Dermis blood vessel endothelial cell (primary cell): ENCODE measurements around the gene KISS1R. TPM values are rescaled to one million over a fixed set of nuclear protein-coding genes. Genes with fewer than 3 reads are reported as not detected.

Source experiments
- DNase-seq: peaks from one replicate; pipeline ENCODE4 v3.0.0; 2010
- total RNA-seq: library from RNA; depleted of rRNA; stranded (reverse); fragments of >200 nt; gene quantifications from 2 replicates; pipeline ENCODE4 v1.2.3, GENCODE V29; 2014

Gene KISS1R
- total RNA-seq, 1 donor from 2014 or later = not detected

DNA sequence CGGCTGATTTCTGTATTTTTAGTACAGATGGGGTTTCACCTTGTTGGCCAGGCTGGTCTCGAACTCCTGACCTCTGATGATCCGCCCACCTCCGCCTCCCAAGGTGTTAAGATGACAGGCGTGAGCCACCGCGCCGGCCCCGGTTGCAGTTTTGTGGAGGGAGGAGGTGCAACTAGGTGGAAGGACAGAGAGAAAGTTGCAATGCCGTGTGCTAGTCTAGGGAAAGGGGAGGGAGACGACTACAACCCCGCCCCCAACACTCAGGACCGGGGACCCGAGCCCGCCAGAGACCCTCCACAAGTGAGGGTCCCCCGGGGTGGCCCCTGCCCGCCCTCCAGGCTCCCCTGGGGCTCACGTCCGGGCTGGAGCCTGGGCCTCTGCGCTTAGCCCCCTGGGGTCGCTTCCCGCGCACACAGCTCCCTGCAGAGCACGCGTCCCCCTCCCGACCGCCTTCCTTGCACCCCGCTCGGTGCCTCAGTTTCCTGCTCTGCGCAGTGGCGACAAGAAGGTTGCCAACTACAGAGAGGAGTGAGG lies 7.5 kb downstream of the KISS1R start:
- no peak for DNase-seq

DNA sequence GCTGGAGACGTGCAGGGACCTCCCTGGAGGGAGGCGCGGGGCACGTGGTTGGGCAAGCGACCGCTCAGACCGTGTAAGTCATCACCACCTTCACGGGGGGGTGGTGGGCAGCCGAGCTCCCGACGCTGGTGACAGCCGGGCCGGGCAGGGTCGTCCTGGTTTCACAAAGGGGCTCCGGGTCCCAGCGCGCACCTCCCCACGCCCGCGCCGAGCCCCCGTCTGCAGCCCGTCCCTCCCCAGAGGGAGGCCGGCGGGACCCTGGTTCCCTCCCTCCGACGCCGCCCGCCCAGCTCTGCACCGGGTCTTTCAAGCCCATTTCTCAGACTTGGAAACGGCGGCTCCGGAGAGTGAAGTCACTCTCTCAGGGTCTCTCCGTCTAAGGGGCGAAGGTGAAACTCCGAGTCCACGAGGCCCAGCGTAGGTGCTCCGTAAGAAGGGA lies 8.0 kb downstream of the KISS1R start:
- no peak for DNase-seq

DNA sequence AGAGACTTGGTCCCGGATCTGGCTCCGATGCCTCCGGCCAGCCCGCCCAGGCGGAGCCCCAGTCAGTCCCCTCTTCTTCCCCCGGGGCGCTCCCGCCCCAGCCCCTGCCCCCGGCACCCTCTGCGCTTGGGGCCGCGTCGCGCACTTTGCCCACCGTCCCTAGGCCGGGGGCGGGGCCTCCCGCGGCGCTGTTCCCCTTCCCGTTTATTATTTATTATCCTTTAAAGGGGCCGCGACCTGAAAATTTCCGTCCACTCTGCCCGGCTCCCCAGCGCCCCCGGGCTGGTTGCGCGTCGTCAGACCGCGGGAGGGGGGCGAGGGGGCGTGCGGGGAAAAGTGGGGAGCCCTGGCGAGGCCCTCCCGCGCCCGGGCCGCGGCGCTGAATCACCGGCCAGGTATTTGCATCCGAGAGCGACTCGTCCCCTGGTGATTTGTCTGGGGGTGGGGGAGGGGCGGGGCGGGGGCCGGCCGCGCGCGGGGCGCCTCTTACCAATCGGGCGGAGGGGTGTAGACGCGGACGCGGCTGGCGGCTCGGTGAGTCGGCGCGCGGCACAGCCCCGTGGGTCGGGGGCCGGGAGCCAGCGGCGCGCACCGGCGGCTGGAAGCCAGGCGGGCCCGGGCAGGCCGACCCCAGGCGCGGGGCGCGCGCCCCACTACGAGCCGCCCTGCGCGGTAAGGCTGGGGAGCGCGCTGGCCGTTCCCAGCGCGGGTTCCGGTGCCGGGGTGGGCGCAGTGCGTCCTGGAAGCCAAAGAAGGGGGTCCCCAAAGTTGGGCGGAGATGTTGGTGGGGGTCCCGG lies 8.6 kb downstream of the KISS1R start, which contains the start of gene ARID3A:
Gene ARID3A, plus strand, starts transcription at position 510 of the 797 bp plus-strand sequence. CDS start 3,494 bp downstream, outside the sequence.
- peak; percentile 81 for DNase-seq

DNA sequence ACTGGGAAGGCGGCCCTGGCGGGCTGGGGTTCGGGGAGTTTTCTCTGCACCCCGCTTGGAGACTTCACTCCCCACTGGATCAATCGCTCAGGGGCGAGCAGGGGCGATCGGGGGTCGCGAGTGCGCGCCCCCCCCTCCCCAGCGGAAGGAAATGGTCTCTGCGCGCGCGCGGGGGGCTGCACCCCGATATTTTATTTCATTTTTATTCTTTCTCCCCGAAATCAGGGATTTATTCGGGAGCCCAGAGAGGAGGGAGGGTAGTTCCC lies 9.1 kb downstream of the KISS1R start:
- no peak for DNase-seq

DNA sequence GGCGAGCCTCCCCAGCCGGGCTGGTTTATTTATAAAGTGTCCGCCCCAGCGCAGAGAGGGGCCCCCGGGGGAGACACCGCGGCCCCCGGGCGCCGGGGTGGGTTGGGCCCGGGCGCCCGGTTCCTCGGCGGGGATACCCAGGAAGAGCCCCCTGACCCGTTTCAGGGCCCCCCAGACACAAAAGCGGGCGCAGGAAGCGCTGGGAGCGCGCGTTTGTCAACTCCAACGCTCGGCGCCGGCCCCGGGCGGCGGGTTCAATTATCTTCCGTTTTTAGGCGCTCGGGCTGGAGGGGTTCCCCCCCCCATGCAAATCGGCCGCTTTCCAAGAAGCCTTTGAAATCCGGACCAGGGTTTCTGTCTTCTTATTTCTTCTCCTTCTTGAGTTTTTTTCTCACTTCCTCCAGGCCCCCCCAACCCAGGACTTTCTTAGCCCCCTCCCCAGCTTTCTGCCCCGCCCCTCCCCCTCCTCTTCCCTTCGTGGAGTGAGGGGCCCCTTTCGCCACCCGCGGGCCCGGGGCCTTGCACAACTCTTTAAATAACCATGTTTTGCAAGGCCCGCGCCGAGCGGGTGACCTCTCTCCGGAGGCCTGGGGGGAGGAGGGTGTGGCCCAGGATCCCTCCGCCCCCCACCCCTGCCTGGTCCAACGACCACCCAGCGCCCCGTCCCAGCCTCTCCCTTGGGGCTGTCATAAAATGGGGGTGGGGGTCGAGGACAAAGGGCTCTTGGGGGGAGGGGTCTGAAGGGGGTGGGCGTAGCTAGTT lies 9.6 kb downstream of the KISS1R start:
- no peak for DNase-seq

DNA sequence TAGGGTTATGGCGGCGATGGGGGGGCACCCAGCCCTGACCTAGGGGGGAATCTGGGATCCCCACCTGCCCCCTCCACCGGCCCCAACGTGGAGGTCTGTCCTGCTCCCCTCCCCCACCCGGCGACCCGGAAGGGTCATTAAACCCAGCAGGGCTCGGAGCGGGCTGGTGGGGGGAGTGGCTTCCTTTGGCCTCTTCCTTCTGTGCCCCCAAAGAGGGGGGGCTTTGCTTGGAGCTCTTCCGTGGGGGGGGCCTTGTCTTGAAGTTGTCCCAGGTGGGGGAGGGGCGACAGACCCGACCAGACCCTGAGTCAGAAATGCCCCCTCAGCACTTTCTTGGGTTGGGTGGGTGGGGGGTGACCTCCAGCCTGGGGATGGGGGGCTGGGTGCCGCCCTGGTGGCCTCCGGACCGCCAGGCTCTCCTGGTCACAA lies 10.2 kb downstream of the KISS1R start:
- no peak for DNase-seq

DNA sequence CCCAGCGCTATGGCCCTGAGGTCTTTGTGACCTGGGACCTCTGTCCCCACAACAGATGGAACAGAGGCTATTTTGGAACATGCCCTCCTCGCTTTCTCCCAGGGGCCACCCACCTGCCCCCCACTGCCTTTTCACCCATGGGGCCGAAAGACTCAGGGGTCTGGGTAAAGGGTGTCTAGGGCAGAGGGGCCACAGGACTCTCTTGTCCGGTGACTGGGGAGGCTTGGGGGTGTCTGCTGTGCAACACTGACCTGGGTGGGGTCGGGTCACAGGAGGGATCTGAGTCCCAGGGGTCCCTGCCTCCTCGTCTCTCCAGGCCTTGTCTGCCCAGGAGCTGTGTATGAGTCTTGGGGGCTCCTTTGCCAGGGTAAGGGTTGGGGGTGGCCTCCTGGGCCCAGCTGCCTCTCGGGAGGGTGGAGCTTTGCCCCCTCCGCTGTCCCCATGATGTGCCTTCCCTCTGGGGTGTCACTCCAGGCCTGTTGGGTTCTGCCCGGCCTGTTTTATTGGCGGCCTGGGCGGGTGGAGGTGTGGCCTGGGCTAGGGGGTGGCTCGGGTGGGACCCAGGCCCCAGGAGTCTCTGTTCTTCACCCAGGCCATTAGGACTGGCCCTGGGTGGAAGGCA lies 10.8 kb downstream of the KISS1R start:
- DNase-seq = no peak

DNA sequence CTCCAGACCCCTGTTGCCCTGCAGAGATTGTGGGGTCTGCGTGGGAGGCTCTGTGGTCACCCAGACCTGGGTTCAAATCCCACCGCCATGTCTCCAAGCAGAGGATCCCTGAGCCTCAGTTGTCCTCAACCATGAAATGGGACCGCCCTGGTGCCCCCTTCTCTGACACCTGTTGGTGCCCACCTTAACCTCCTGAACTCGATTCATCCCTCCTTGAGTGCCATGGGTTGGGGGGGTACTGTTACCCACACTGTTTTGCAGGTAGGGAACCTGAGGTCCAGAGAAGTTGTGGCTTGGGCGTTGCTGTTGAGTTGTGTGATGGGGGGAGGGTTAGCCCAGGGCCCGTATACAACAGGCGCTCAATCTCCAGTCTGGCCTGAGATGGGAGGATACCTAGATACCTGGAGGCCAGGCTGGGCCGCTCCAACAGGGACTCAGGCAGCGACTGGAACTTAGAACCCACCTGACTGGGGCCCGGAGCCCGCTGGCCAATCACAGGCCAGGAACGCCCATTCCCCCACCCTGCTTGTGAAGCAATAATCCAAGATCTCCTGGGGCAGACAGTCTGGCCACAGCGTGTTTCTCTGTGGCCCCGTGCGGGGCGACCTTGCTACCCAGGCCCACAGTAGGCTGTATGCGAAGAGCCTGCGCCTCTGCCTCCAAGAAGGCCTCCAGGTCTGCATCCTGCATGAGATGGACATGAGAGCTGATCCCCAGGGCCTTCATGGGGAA lies 11.5 kb downstream of the KISS1R start:
- DNase-seq = no peak

DNA sequence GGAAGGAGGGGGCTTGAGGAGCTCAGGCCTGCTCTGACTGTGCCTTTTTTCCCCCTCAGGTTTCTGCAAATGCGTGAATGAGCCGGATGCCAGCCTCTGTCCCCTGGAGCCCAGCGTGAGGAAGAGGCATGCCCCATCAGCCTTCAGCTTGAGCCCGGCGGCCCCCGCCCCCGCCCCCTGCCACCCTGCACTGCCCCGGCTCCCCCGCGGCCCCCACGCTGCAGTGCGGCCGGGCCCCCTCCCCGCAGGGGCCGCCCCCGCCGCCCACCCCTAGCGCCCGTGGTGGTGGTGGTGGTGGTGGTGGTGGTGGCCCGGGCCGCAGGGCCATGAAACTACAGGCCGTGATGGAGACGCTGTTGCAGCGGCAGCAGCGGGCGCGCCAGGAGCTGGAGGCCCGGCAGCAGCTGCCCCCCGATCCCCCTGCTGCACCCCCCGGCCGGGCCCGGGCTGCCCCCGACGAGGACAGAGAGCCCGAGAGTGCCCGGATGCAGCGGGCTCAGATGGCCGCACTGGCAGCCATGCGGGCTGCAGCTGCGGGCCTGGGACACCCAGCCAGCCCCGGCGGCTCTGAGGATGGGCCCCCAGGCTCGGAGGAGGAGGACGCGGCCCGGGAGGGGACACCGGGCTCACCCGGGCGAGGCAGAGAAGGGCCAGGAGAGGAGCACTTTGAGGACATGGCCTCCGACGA lies 12.2 kb downstream of the KISS1R start:
- DNase-seq = no peak

DNA sequence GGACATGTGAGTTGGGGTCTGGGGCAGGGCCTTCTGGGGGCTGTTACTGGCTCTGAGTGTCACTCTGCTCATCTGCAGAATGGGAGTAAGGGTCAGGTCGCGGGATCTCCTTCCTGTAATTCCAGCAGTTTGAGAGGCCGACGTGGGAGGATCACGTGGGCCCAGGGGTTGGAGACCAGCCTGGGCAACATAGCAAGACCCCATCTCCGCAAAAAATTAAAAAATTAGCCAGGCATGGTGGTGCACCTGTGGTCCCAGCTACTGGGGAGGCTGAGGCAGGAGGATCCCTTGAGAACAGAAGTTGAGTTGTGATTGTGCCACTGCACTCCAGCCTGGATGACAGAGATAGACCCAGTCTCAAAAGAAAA lies 12.7 kb downstream of the KISS1R start:
- DNase-seq = no peak

DNA sequence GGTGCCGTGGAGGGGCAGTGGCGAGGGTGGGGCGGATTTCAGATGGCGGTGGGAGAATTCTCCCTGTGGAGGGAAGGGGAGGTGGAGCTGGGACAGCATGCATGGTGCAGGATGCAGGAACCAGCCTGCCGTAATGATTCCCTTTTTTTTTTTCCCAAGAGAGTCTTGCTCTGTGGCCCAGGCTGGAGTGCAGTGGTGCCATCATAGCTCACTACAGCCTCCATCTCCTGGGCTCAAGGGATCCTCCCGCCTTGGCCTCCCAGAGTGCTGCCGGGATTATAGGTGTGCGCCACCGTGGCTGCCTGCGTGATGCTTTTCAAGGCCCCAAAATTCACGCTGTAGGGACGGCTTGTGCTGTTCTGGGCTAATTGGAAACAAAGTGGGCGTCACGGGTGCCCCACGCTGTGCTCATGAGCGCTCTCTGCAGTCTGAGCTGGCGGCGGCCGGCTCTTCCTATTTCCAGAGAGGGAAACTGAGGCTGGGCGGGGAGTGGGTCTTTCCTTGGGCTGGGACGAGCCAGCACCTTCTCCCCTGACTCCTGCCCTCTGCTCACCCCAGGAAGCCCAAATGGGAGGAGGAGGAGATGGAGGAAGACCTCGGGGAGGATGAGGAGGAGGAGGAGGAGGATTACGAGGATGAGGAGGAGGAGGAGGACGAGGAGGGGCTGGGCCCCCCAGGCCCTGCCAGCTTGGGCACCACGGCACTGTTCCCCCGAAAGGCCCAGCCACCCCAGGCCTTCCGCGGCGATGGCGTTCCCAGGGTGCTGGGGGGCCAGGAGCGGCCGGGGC lies 14.9 kb downstream of the KISS1R start:
- no peak for DNase-seq

DNA sequence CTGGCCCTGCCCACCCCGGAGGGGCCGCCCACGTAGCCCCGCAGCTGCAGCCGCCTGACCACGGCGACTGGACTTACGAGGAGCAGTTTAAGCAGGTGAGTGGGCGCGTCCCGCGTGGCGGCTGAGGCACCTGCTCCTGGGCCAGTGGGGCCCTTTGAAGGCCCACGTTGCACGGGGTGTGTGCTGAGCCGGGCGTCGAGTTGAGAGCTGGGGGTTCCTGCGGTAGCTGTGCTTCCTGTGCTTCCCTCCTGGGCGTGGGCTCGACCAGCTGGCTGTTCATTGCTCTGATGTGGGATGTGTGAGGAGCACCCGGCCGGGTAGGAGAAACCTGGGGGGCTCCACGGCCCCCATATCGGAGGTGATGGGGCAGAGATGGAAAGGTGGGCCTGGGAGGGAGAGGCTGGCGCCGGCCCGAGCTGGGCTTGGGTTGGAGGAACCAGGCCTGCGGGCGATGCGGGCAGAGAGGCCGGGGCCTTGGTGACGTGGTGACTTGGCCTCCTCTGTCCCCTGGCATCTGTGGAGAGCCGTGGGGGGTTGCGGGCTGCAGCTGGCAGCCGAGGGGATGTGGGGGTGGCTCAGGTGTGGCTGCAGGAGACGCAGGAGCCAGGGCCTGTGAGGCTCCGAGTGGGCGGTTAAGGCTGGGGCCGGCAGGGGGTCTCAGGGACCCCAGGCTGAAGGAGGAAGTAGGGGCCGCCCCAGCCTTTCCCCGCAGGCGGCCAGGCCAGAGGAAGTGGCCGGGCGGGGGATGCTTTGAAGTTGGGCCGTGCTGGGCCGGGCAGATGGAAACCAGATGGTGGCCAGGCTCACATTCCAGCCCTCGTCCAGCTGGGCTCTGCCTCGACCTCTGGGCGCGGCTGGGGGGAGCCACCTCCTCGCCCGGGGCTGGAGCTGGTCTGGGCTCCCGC lies 15.8 kb downstream of the KISS1R start:
- DNase-seq = peak; percentile 66

DNA sequence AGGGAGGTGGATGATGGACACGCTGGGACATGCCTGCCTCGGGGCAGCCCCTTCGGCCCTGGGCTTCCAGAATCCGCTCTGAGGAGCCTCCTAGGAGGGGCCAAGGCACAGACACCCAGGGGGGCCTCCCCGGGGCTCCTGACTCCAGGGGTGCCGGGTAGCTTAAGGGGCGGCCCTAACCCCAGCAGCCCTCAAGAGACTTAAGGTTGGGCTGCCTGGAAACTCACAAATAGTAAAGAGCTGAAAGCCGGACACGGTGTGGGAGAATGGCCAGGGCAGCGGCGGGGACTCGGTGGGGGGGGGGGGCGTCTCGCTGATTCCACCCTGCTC lies 16.4 kb downstream of the KISS1R start:
- no peak for DNase-seq

DNA sequence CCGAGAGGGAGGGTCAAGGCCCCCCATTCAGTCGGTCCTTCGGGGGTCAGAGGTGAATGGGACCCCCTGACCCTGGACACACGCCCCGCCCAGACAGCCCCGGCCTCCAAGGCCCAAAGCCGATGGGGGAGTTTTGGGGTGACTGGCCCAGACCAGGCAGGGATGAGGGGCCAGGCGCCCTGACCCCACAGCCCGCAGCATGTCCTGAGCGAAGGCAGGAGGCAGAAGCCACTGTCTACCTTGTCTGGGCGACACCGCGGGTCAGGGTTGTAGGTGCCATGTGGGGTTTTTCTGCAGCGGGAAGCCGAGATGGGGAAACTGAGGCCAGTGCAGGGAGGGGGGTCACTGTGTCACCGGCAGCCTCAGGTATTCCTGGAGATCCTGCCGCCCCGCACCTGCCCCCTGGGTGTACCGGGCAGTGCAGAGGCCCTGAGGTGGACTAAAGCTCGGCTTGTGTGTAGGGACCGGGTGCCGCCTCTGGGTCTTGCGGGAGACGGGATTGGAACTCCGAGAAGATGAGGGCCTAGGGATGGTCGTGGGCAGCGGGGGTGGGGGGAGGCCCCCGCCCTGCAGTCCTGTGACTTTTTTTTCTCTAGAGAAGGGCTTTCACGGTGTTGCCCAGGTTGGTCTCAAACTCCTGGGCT lies 17.2 kb downstream of the KISS1R start:
- DNase-seq = no peak

DNA sequence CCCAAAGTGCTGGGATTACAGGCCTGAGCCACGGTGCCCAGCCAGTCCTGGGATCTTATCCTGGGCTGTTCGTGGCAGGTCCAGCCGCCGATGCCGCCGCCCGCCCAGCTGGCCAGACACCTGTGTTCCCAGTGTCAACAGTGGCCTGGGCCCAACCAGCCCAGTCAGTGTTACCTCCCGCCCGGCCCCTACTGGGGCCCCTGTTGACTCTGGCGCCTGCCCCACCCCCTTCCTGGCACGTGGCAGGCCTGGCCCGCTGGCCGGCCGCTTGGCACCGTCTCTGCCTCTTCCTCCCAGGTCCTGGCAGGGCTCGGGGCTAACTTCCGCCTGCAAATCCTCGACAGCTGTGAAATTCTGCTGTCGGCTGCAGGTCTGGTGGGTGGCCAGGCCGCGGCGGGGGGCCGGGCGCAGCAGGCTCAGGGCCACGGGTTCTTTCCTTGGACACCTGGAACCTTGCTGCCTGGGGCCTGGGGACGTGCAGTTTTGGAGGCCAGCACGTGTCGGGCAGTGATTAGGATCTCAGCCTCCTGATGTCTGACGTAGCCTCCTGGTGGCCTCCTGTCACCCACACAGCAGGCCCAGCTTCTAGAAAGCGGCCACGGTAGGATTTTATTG lies 17.8 kb downstream of the KISS1R start:
- DNase-seq = peak; percentile 94

DNA sequence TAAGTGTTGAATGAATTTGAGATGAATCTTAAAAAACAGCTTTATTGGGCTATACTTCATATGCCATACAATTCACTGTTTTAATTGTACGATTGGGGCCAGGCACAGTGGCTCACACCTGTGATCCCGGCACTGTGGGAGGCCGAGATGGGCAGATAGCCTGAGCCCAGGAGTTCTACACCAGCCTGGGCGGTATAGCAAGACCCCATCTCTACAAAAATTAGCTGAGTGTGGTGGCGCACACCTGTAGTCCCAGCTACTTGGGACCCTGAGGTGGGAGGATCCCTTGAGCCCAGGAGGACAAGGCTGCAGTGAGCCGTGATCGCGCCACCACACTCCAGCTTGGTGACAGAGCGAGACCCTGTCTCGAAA lies 19.0 kb downstream of the KISS1R start:
- DNase-seq = no peak

DNA sequence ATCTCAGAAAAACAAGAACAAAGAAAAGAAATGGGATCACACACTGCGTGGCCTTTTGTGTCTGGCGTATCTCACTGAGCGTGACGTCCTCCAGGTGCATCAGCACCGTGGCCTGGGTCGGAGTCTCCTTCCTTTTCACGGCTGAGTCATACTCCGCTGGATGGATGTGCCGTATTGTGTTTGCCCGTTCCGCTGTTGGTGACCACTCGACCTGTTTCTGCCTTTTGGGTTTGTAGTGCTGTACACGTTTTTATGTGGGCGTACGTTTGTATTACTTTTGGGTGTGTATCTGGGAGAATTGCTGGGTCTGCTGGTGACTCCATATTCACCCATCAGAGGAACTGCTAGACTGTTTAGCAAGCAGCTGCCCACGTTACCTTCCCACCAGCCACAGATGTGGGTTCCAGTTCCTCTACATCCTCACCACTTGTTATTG lies 20.1 kb downstream of the KISS1R start:
- no peak for DNase-seq

DNA sequence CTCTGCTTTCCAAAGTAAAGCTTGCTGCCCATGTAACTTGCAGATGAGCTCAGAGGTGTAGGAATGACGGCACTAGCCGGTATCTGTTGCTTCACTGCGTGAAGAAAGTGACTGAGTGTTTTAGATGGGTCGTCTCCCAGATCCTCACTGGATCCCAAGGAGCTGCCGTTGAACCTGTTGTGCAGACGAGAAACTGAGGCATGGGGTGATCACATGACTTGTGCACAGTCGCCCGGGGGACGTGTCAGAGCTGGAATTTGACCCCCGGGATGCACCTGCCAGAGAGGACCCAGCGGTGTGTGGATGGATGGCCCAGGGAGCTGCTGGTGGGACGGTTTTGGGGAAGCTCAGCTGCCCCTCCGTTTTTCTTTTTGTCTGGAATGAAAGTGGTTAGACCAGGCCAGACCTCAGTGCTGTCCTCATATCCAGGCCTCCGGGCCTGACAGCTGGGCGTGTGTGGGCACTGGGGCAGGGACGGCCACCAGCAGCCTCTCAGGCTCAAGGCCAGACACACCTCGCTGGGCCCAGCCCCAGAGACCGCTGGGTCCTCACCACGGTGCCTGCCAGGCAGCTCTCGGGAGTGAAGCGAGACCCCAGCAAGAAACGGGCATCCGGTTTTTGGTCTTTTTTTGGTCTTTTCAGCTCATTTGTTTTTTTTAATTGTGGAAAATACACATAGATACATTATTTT lies 21.2 kb downstream of the KISS1R start:
- no peak for DNase-seq

DNA sequence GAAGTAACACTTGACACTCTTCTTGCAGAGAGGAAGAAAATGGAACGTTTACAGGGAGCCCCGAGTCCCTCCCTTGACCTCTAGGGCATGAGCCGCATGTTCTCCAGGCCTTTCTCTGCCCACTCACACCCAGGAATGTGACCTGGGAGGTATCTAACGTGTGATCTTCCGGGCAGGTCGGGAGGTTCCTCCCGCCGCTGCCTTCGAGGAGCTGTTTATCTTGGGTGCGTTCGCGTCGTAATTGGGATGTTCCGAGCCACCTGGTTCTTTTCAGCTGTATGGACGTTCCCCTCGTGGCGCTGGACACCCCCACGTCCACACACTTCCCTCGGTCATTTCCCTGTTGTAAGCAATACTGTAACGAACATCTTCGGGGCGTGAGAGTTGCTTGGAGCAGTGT lies 22.3 kb downstream of the KISS1R start:
- no peak for DNase-seq
